CD4-positive, alpha-beta T cell (primary cell): ENCODE results near the gene ZG16. TPM values are rescaled to one million over a fixed set of nuclear protein-coding genes. Genes with fewer than 3 reads are reported as not detected.

Experiments used
- ATAC-seq: fragments of 200-7000 bp; cut with Tn5 transposase; one replicate; pipeline ENCODE4 v1.10.0; 2022; ENCODE audit warnings: mild to moderate bottlenecking; ENCODE audit not compliant: poor library complexity
- CTCF ChIA-PET: fragments of 350-600 bp; sonication (Branson Sonifier 250); formaldehyde crosslinking; loops from one replicate; lab custom pipeline; 2021; ENCODE audit warnings: antibody characterized with exemption, inconsistent platforms; lab: Charles Lee
- POLR2A ChIA-PET: fragments of 350-600 bp; sonication (Branson Sonifier 250); formaldehyde crosslinking; loops from one replicate; lab custom pipeline; 2021; ENCODE audit warnings: antibody characterized with exemption, inconsistent platforms; lab: Charles Lee
- DNase-seq, 14 experiments: peaks; one replicate each; pipeline ENCODE4 v3.0.0-alpha.2; 2013 to 2020; ENCODE audit warnings: mixed read lengths in 2 of 14
- H3K27ac ChIP-seq, 2 donors: one replicate each; pipeline versions ENCODE4 v1.5.1 to v1.7.0; 2013; ENCODE audit warnings: low read length in 2 of 2, low read depth in 1 of 2, mild to moderate bottlenecking in 1 of 2
- H3K27me3 ChIP-seq, 2 experiments: 1 replicate in 1 of 2; 2 replicates in 1 of 2; pipeline versions ENCODE4 v1.6.1 to v1.7.0; 2013; ENCODE audit warnings: low read length in 2 of 2, control low read depth in 1 of 2, mild to moderate bottlenecking in 1 of 2, moderate library complexity in 1 of 2; ENCODE audit not compliant: insufficient read depth in 2 of 2, control insufficient read depth in 1 of 2
- H3K36me3 ChIP-seq: one replicate; pipeline ENCODE4 v1.6.1; 2013; ENCODE audit warnings: low read length, control low read depth; ENCODE audit not compliant: insufficient read depth
- H3K4me1 ChIP-seq: one replicate; pipeline ENCODE4 v1.6.1; 2013; ENCODE audit warnings: low read length, control low read depth; ENCODE audit not compliant: insufficient read depth
- H3K4me3 ChIP-seq: one replicate; pipeline ENCODE4 v1.5.1; 2013; ENCODE audit warnings: mild to moderate bottlenecking, low read length, moderate library complexity
- H3K9me3 ChIP-seq, 2 experiments: 1 replicate in 1 of 2; 2 replicates in 1 of 2; pipeline versions ENCODE4 v1.6.1 to v1.7.0; 2013; ENCODE audit warnings: low read length in 2 of 2, mild to moderate bottlenecking in 2 of 2, control low read depth in 1 of 2, moderate library complexity in 1 of 2; ENCODE audit not compliant: control insufficient read depth in 1 of 2, insufficient read depth in 1 of 2
- H3K27ac Mint-ChIP-seq: one replicate; pipeline ENCODE4 v1.8.0; 2020; ENCODE audit warnings: mixed read lengths
- H3K27me3 Mint-ChIP-seq: one replicate; pipeline ENCODE4 v1.8.0; 2021; ENCODE audit warnings: mixed read lengths
- H3K36me3 Mint-ChIP-seq: one replicate; pipeline ENCODE4 v1.8.0; 2021; ENCODE audit warnings: low read depth, mixed read lengths
- H3K4me1 Mint-ChIP-seq: one replicate; pipeline ENCODE4 v1.8.0; 2021; ENCODE audit warnings: low read depth, mixed read lengths
- H3K4me3 Mint-ChIP-seq: one replicate; pipeline ENCODE4 v1.8.0; 2020; ENCODE audit warnings: mild to moderate bottlenecking, mixed read lengths
- H3K9me3 Mint-ChIP-seq: one replicate; pipeline ENCODE4 v1.8.0; 2020; ENCODE audit warnings: mixed read lengths
- CTCF ChIP-seq: fragments of 200-600 bp; IDR thresholded peaks from one replicate; pipeline ENCODE4 v1.8.0; 2022; ENCODE audit warnings: antibody characterized with exemption, mild to moderate bottlenecking
- intact Hi-C, 2 experiments: fragments of 100-400 bp; cut with DNase I in 1 of 2; cut with micrococcal nuclease in 1 of 2; formaldehyde crosslinking; loops; one replicate each; pipeline versions ENCODE4 v1.15.1 to v1.9.0; 2023 to 2025; cut with DNase I, micrococcal nuclease
- total RNA-seq, 174 experiments: library from RNA in 2 of 174; stranded (reverse) in 2 of 174; gene quantifications; one replicate each; pipeline ENCODE4 v1.2.3 and lab custom pipeline; 2021 to 2026

Gene ZG16
- total RNA-seq, 2 experiments from 2014 or later: not detected

- H3K27me3 Mint-ChIP-seq: no peaks in the 10 kb centered on the region
- Histone ChIP-seq H3K4me3 (peak overlapping the region; percentile 56), H3K27me3 (no peaks in the 10 kb centered on the region), H3K27ac (peak overlapping the region; percentile 67 to 92), H3K4me1 (peaks cover 72% of the 10 kb centered on the region), H3K9me3 (no peaks in the 10 kb centered on the region), H3K36me3 (peaks cover 30% of the 10 kb centered on the region)
- ATAC-seq (peak; percentile 49), DNase-seq (peak; percentile 75 to 97 (median 84))
- peaks cover 60% of the 10 kb centered on the region for H3K36me3 Mint-ChIP-seq
- peak overlapping the region; percentile 95 for H3K4me3 Mint-ChIP-seq
- TF ChIP-seq CTCF: peak; percentile 58
- intact Hi-C loops: loop anchor here (1.0 to 5.0 kb wide), 9 partner anchors 9 to 260 kb away; partner anchors contain the start of genes ALDOA (in 1 of the 2), HIRIP3 (in 1 of the 2), INO80E (in 1 of the 2) and PAGR1 (in 1 of the 2)
- peaks cover 64% of the 10 kb centered on the region for H3K4me1 Mint-ChIP-seq
- CTCF ChIA-PET: interaction anchor here (0.5 to 3.4 kb wide), 32 partner anchors 9 to 225 kb away, joined by 3 to 93 read pairs (median 4); partner anchors contain the start of genes C16orf54, CDIPT, KCTD13 and KIF22
- POLR2A ChIA-PET: interaction anchor here (0.6 to 11.3 kb wide), 36 partner anchors 10 to 575 kb away, joined by 3 to 217 read pairs (median 5); partner anchors contain the start of genes ALDOA, C16orf54, CDIPT and CORO1A
- no peaks in the 10 kb centered on the region for H3K9me3 Mint-ChIP-seq
- peak overlapping the region; percentile 98 for H3K27ac Mint-ChIP-seq
These were observed 29.6 kb downstream of the ZG16 start for GRCh38 chr16:29807426-29808218.

- no peak for TF ChIP-seq CTCF
- peak overlapping the region; percentile 56 for H3K4me3 ChIP-seq
- intact Hi-C loops: loop anchor here (5.0 kb wide), 4 partner anchors 106 to 259 kb away; partner anchors contain the start of genes ALDOA (in 1 of the 2), HIRIP3 (in 1 of the 2), INO80E (in 1 of the 2) and TAOK2 (in 1 of the 2)
- DNase-seq (peak in 6 of 14 experiments; percentile 32 to 68 (median 38)), ATAC-seq (peak; percentile 30)
- peak overlapping the region; percentile 98 for H3K27ac Mint-ChIP-seq
- H3K9me3 Mint-ChIP-seq: no peaks in the 10 kb centered on the region
- H3K36me3 Mint-ChIP-seq: peaks cover 53% of the 10 kb centered on the region
- peaks cover 24% of the 10 kb centered on the region for H3K36me3 ChIP-seq
- ChIA-PET CTCF (interaction anchor here (0.5 to 3.4 kb wide), 31 partner anchors 8 to 224 kb away, joined by 3 to 93 read pairs (median 4); partner anchors contain the start of genes C16orf54, CDIPT, KCTD13 and KIF22), POLR2A (interaction anchor here (0.6 to 11.3 kb wide), 32 partner anchors 9 to 575 kb away, joined by 3 to 217 read pairs (median 5); partner anchors contain the start of genes ALDOA, C16orf54, CDIPT and CORO1A)
- H3K4me3 Mint-ChIP-seq: peak overlapping the region; percentile 95
- peaks cover 80% of the 10 kb centered on the region for H3K4me1 ChIP-seq
- H3K27ac ChIP-seq: peak overlapping the region; percentile 67 to 92
- H3K27me3 ChIP-seq: no peaks in the 10 kb centered on the region
- no peaks in the 10 kb centered on the region for H3K9me3 ChIP-seq
- peaks cover 68% of the 10 kb centered on the region for H3K4me1 Mint-ChIP-seq
- no peaks in the 10 kb centered on the region for H3K27me3 Mint-ChIP-seq
These were observed 30.3 kb downstream of the ZG16 start for GRCh38 chr16:29808219-29808900.
